AG09309 (cell line): ENCODE measurements around the gene NLK.

Source experiments
- DNase-seq: peaks from one replicate; pipeline ENCODE4 v3.0.0-alpha.2; 2010; ENCODE audit warnings: low read depth
- H3K4me3 ChIP-seq: 2 replicates; pipeline ENCODE4 v1.5.1; 2011; ENCODE audit warnings: mild to moderate bottlenecking, low read depth, low read length, moderate library complexity; ENCODE audit not compliant: control insufficient read depth
- CTCF ChIP-seq: IDR thresholded peaks from 2 replicates; pipeline ENCODE4 v1.5.1; 2011; ENCODE audit warnings: mild to moderate bottlenecking, low read depth, low read length, inconsistent platforms; ENCODE audit not compliant: insufficient read depth, control insufficient read depth; ENCODE audit errors: missing control alignments

NLK gene

GRCh38 chr17:28100936-28101335, 58.5 kb downstream of the NLK start:
- DNase-seq, result no peak
- H3K4me3 ChIP-seq, result no peak overlapping the region
- TF ChIP-seq CTCF, result no peak

- H3K4me3 ChIP-seq, result no peak overlapping the region
- DNase-seq, result no peak
- no peak for TF ChIP-seq CTCF
Observed at GRCh38 chr17:28101919-28102318, 59.4 kb downstream of the NLK start.

- no peak overlapping the region for H3K4me3 ChIP-seq
- no peak for DNase-seq
- TF ChIP-seq CTCF, result no peak
Observed at GRCh38 chr17:28105501-28105900, 63.0 kb downstream of the NLK start.

- TF ChIP-seq CTCF, result no peak
- DNase-seq, result no peak
- H3K4me3 ChIP-seq, result no peak overlapping the region
Observed at GRCh38 chr17:28110184-28110583, 67.7 kb downstream of the NLK start.

- TF ChIP-seq CTCF, result no peak
- no peak for DNase-seq
- no peak overlapping the region for H3K4me3 ChIP-seq
Observed at GRCh38 chr17:28112181-28112580, 69.7 kb downstream of the NLK start.

GRCh38 chr17:28112606-28113005, 70.1 kb downstream of the NLK start:
- H3K4me3 ChIP-seq, result no peak overlapping the region
- no peak for DNase-seq
- no peak for TF ChIP-seq CTCF

GRCh38 chr17:28113269-28113668, 70.8 kb downstream of the NLK start:
- DNase-seq, result no peak
- no peak overlapping the region for H3K4me3 ChIP-seq
- no peak for TF ChIP-seq CTCF
